Measurements from ENCODE around the gene FER1L5.
A peak's percentile ranks its signal among the peaks of the same experiment; 100 is the strongest.
"Not testable (repeated sequence)": the region's sequence is repeated elsewhere in the genome, so short reads cannot be mapped to it uniquely, and the experiment has no call there.

The FER1L5 gene

GRCh38 chr2:96637385-96638143 lies 5.0 kb upstream of the FER1L5 start:
- DNase-seq = peak; percentile 58

- DNase-seq = peak; percentile 91
Measured at GRCh38 chr2:96638144-96639121, 4.1 kb upstream of the FER1L5 start, which contains the start of gene KANSL3. TSS of gene KANSL3 (minus strand) at chr2:96638312. CDS start at chr2:96637135, 1,177 bp downstream.

- no peak for DNase-seq
Measured at GRCh38 chr2:96647681-96648080, 5.1 kb downstream of the FER1L5 start.

GRCh38 chr2:96648306-96648930 lies 5.9 kb downstream of the FER1L5 start:
- no peak for DNase-seq

GRCh38 chr2:96649342-96649741 lies 6.8 kb downstream of the FER1L5 start:
- no peak for DNase-seq

GRCh38 chr2:96651793-96652192 lies 9.2 kb downstream of the FER1L5 start:
- no peak for DNase-seq

- not testable (repeated sequence) for DNase-seq
Measured at GRCh38 chr2:96654791-96655190, 12.2 kb downstream of the FER1L5 start.

GRCh38 chr2:96655526-96655925 lies 13.0 kb downstream of the FER1L5 start:
- DNase-seq = no peak

- no peak for DNase-seq
Measured at GRCh38 chr2:96656540-96656939, 14.0 kb downstream of the FER1L5 start.

- DNase-seq = no peak
Measured at GRCh38 chr2:96661324-96661723, 18.8 kb downstream of the FER1L5 start.

- DNase-seq = no peak
Measured at GRCh38 chr2:96662360-96662759, 19.8 kb downstream of the FER1L5 start.

GRCh38 chr2:96663177-96663576 lies 20.6 kb downstream of the FER1L5 start:
- DNase-seq = no peak

- peak; percentile 10 for DNase-seq
Measured at GRCh38 chr2:96663829-96664228, 21.3 kb downstream of the FER1L5 start.

GRCh38 chr2:96664366-96664925 lies 21.9 kb downstream of the FER1L5 start:
- DNase-seq = no peak

GRCh38 chr2:96665083-96665569 lies 22.6 kb downstream of the FER1L5 start:
- DNase-seq = no peak

- not testable (repeated sequence) for DNase-seq
Measured at GRCh38 chr2:96665717-96666116, 23.2 kb downstream of the FER1L5 start.

- DNase-seq = no peak
Measured at GRCh38 chr2:96668771-96669170, 26.2 kb downstream of the FER1L5 start.

GRCh38 chr2:96669539-96670215 lies 27.1 kb downstream of the FER1L5 start:
- DNase-seq = no peak

GRCh38 chr2:96679848-96680247 lies 37.3 kb downstream of the FER1L5 start:
- no peak for DNase-seq

GRCh38 chr2:96680561-96681141 lies 38.1 kb downstream of the FER1L5 start:
- DNase-seq = no peak

- DNase-seq = no peak
Measured at GRCh38 chr2:96681540-96681939, 39.0 kb downstream of the FER1L5 start.

GRCh38 chr2:96683307-96683706 lies 40.7 kb downstream of the FER1L5 start:
- DNase-seq = no peak
